Measurements from ENCODE around the gene NDUFA7. TPM values are rescaled to one million over a fixed set of nuclear protein-coding genes. Genes with fewer than 3 reads are reported as not detected.

Gene NDUFA7
- polyA plus RNA-seq, 1 of the 3 experiments (the other 2 are of a cell fraction), result 111 TPM

- no peak overlapping the region for H3K27ac ChIP-seq (ENCODE audit: low read depth in 2 of 2, low read length in 1 of 2)
- no peak overlapping the region for H3K4me2 ChIP-seq
- peaks cover 10% of the 10 kb centered on the region; the same call in 1 of the 2 replicates for H3K79me2 ChIP-seq (ENCODE audit: insufficient read depth)
- H3K4me3 ChIP-seq (ENCODE audit: low read depth in 2 of 2, low read length in 1 of 2), result no peak overlapping the region
- TF ChIP-seq EP300 (IDR thresholded peaks at IDR 0.05; ENCODE audit: borderline replicate concordance in 1 of 2, low read depth in 1 of 2, low read length in 1 of 2) (no peak), POLR2AphosphoS5 (IDR thresholded peaks at IDR 0.05; ENCODE audit: low read depth, low read length) (no peak), RFX5 (IDR thresholded peaks at IDR 0.05; ENCODE audit: low read length) (no peak), MXI1 (IDR thresholded peaks at IDR 0.05; ENCODE audit: low read depth, low read length) (no peak), NFIC (IDR thresholded peaks at IDR 0.05; ENCODE audit: borderline replicate concordance) (no peak), REST (IDR thresholded peaks at IDR 0.05; ENCODE audit: low read depth, low read length) (no peak), NRF1 (IDR thresholded peaks at IDR 0.05; ENCODE audit: low read depth, low read length) (no peak), GABPA (IDR thresholded peaks at IDR 0.05; ENCODE audit: low read depth) (no peak), RXRA (IDR thresholded peaks at IDR 0.05; ENCODE audit: borderline replicate concordance, low read depth) (no peak), TAF1 (IDR thresholded peaks at IDR 0.05; ENCODE audit: borderline replicate concordance, low read depth, low read length) (no peak)
- TF ChIP-seq, protein P1, sequence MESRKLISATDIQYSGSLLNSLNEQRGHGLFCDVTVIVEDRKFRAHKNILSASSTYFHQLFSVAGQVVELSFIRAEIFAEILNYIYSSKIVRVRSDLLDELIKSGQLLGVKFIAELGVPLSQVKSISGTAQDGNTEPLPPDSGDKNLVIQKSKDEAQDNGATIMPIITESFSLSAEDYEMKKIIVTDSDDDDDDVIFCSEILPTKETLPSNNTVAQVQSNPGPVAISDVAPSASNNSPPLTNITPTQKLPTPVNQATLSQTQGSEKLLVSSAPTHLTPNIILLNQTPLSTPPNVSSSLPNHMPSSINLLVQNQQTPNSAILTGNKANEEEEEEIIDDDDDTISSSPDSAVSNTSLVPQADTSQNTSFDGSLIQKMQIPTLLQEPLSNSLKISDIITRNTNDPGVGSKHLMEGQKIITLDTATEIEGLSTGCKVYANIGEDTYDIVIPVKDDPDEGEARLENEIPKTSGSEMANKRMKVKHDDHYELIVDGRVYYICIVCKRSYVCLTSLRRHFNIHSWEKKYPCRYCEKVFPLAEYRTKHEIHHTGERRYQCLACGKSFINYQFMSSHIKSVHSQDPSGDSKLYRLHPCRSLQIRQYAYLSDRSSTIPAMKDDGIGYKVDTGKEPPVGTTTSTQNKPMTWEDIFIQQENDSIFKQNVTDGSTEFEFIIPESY (IDR thresholded peaks at IDR 0.05; ENCODE audit: borderline replicate concordance, low read depth), result no peak
- H3K4me1 ChIP-seq (ENCODE audit: control insufficient read depth in 1 of 2, insufficient read depth in 2 of 2, low read depth in 1 of 2, low read length in 1 of 2), result peaks cover 4 to 12% of the 10 kb centered on the region in 2 experiments; a peak in 2 of 4 replicates
- CTCF ChIA-PET, result no interaction called here
- H3K9me3 ChIP-seq, result no peaks in the 10 kb centered on the region
- H3K9me2 ChIP-seq, result no peaks in the 10 kb centered on the region
- H3F3A ChIP-seq (replicated peaks; ENCODE audit: insufficient read depth), result peaks cover 10% of the 10 kb centered on the region
- no peak overlapping the region for H3K9ac ChIP-seq
- H3K36me3 ChIP-seq (replicated peaks in 1 of 2; ENCODE audit: control insufficient read depth in 1 of 2, insufficient read depth in 2 of 2, low read length in 1 of 2), result peaks cover 3 to 6% of the 10 kb centered on the region in 2 experiments
- DNase-seq, result no peak
- POLR2A ChIA-PET, result no interaction called here
- no peaks in the 10 kb centered on the region for H4K20me1 ChIP-seq (ENCODE audit: insufficient read depth)
- H2AFZ ChIP-seq (ENCODE audit: low read depth), result no peak overlapping the region
- 81% methylated on average over 4 of the region's 4 CpGs for WGBS (ENCODE audit: low lambda C conversion rate)
- no peaks in the 10 kb centered on the region for H3K27me3 ChIP-seq (ENCODE audit: insufficient read depth)
Measured at GRCh38 chr19:8305798-8306197, 15.4 kb downstream of the NDUFA7 start.
